Measurements from ENCODE around the gene TDRD6.
"Not testable (repeated sequence)": the region's sequence is repeated elsewhere in the genome, so short reads cannot be mapped to it uniquely, and the experiment has no call there.

Gene TDRD6

DNA sequence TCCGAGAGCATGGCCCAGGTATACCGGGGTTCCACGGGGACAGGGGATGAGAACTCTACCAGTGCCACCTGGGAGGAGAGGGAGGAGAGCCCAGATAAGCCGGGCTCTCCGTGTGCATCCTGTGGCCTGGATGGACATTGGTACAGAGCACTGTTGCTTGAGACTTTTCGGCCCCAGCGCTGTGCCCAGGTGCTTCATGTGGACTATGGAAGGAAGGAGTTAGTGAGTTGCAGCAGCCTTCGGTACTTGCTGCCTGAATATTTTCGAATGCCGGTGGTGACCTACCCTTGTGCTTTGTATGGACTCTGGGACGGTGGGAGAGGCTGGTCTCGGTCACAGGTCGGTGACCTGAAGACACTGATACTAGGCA, 1.3 kb downstream of the TDRD6 start:
- no peak for DNase-seq

DNA sequence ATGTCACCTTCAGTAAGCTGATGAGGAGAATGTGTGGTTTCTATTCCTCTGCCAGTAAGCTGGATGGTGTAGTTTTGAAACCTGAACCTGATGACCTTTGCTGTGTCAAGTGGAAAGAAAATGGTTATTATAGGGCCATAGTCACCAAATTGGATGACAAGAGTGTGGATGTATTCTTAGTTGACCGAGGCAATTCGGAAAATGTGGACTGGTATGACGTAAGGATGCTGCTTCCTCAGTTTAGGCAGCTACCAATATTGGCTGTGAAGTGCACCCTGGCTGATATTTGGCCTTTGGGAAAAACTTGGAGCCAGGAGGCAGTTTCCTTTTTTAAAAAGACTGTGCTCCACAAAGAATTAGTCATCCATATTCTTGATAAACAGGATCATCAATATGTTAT, 2.0 kb downstream of the TDRD6 start:
- no peak for DNase-seq

DNA sequence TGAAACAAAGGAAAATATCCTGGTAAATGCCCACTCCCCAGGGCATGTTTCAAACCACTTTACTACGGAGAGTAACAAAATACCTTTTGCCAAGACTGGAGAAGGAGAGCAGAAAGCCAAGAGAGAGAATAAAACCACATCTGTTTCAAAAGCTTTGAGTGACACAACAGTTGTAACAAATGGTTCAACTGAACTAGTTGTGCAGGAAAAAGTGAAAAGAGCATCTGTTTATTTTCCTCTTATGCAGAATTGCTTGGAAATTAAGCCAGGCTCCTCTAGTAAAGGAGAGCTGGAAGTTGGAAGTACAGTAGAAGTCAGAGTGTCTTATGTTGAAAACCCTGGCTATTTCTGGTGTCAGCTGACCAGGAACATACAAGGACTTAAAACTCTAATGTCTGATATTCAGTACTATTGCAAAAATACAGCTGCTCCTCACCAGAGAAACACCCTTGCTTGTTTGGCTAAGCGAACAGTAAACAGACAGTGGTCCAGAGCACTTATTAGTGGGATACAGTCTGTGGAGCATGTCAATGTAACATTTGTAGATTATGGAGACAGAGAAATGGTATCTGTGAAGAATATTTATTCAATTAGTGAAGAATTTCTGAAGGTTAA, 2.6 kb downstream of the TDRD6 start:
- no peak for DNase-seq

DNA sequence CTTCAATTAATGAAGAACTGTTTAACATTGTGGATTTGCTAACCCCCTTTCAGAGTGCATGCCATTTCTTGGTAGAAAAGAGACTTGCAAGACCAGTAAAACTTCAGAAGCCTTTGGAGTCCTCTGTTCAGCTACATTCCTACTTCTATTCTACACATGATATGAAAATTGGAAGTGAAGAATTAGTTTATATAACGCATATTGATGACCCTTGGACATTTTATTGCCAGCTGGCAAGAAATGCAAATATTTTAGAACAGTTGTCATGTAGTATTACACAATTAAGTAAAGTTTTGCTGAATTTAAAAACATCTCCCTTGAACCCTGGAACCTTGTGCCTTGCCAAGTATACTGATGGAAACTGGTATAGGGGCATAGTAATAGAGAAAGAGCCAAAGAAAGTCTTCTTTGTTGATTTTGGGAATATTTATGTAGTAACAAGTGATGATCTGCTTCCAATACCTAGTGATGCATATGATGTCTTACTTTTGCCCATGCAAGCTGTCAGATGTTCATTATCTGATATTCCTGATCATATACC, 3.3 kb downstream of the TDRD6 start:
- no peak for DNase-seq

DNA sequence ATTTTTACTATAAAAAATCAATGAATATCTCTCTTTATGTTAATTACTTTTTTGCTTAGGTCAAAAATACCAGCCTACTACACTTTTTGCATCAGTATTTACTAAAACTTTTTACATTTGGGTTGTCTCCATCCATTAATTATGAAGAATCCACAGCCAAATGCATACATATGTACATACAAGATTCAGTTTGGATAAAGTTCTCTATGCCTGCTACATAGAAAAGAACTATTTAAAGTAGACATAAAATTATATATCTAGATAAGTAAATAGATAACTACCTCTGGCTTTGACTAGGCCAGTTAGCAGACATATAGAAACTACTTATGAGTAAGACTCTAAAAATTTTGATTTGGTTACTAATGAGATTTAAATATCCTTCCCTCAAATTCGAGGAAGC, 12.3 kb downstream of the TDRD6 start:
- no peak for DNase-seq

- peak; percentile 27 to 36 for DNase-seq
Measured at GRCh38 chr6:46704562-46704961, 16.9 kb downstream of the TDRD6 start.

- DNase-seq: no peak
Measured at GRCh38 chr6:46706464-46706863, 18.8 kb downstream of the TDRD6 start.

DNA sequence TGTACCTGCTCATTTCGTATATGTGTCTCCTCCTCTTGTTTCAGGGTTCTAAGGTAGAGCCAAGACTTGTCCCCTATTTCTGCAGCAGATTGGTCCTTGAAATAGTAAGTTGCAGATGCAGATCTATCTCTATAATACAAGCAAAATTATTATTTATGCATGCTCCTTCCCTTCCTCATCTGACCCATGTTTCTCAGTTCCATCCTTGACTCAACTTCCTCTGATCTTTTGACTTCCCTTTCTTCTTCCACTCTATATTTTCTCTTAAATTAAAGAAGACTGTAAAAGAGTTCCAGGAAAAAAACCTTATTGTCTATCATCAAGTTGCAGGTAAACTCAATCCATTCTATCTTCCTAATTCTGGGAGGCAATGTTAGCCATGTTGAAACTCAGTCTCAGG, 23.8 kb downstream of the TDRD6 start:
- DNase-seq: no peak

DNA sequence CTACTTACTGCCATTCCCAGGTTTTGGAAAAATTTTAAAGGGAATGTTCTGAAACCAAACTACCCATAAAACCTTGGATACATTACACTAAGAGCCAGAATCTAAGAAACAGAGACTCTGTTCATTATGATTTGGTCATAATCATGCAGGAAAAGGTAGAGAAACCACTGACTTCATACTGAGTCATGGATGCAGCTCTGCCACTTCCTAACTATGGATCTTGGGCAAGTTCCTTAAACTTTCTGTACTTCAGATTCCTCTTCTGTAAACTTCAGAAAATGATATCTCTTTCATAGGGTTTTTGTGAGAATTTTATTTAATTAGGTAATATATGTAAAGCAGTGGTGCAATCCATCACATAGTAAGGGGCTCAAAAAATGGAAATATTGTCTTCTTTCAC, 27.5 kb downstream of the TDRD6 start:
- DNase-seq: no peak

GRCh38 chr6:46719099-46719498, 31.4 kb downstream of the TDRD6 start:
- peak in 1 of 2 experiments; percentile 3 for DNase-seq

- DNase-seq: no peak
Measured at GRCh38 chr6:46720401-46720800, 32.7 kb downstream of the TDRD6 start.

DNA sequence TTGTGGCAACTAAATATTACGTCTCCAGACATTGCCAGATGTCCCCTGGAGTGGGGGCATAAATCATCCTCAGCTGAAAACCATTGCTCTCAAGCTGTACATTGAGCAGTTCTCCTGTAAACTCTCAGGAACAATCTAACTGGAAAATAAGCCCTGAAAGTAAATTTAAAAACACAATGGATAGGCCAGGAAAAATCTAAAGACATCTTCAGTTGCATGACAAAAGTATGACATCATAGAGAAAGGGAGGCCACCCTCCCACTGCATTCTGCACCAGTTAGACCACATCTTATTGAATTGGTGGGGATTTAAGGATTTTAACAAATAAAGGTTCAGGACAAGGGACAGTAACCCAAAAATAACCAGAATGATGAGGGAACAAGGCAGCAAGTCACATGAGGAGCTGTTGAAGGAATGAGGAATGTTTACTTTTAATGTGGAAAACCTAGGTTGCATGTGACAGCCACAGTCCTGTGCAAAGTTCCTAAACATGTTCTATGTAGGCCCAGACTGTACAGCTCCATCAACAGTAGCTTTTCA, 42.2 kb downstream of the TDRD6 start:
- no peak for DNase-seq

- no peak for DNase-seq
Measured at GRCh38 chr6:46730921-46731461, 43.3 kb downstream of the TDRD6 start.

GRCh38 chr6:46733341-46733801, 45.7 kb downstream of the TDRD6 start:
- no peak for DNase-seq

- DNase-seq: no peak
Measured at GRCh38 chr6:46734867-46735719, 47.4 kb downstream of the TDRD6 start, which contains the start of gene PLA2G7. Gene PLA2G7 (minus strand): TSS chr6:46735375. CDS start chr6:46722891, 12,484 bp downstream.

DNA sequence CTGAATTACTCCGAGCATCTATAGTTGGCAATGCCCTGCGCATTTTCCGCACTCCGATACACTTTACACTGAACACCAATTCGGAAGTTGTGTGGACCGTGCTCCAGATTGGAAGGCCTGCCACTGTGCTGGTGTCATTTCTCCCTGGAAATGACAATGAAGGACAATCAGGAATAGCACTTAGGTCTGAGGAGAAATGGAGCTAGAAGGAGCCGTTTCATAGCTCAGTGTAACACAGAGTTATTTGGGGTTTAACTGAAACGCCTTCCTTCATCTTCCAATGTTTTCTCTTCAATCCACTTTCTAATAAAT, 48.0 kb downstream of the TDRD6 start:
- no peak for DNase-seq

DNA sequence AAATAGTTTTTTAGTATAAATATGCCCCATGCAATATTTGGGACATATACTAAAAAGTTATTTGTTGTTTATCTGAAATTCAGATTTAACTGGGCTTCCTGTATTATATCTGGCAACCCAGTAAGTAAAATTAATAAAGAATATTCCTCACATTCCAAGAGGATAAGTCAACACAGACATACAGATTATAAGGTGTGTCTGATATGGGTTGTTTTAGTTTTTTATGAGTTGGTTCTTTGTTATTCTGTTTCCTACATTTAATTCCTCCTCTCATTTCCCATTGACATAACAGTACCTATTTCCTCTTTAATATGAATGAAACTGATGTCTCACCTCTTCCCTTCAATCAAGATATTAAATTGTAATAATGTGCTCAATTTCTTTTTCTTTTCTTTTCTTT, 49.2 kb downstream of the TDRD6 start:
- DNase-seq: no peak

DNA sequence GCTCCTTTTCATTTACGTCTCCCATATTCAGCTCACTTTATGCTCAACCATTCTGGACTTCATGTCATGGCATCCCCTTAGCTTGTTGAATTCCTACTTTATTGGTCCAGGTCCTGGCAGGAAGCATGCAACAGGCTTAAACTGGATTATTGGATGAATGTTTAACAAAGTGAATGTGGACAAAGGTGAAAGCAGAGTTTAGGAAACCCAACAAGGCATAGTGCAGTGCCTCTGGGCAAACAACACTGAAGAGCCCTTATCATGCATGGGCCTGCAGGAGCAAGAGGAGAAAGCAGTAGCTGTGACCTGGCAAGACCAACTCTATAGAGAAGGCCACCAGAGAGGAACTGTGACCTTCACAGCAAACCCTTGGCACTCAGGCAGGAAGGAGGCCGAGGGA, 53.8 kb downstream of the TDRD6 start:
- DNase-seq: no peak

DNA sequence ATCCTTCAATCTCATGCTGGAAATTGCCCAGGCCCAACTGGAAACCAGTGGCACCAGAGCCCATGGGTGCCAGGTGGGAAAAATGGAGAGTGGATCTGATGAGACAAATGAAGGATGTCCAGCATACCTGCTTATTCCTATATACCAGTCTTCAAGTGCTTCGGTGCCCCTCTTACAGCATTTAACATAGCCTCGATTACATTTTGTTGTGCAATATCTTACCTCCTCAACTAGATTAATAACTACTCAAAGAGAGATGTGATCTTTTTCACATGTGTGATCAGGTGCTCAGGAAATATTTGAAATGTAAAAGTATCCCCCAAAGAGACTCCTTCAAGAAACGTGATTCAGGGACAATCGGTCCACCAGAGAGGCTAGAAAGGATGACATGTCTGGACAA, 54.2 kb downstream of the TDRD6 start:
- no peak for DNase-seq

DNA sequence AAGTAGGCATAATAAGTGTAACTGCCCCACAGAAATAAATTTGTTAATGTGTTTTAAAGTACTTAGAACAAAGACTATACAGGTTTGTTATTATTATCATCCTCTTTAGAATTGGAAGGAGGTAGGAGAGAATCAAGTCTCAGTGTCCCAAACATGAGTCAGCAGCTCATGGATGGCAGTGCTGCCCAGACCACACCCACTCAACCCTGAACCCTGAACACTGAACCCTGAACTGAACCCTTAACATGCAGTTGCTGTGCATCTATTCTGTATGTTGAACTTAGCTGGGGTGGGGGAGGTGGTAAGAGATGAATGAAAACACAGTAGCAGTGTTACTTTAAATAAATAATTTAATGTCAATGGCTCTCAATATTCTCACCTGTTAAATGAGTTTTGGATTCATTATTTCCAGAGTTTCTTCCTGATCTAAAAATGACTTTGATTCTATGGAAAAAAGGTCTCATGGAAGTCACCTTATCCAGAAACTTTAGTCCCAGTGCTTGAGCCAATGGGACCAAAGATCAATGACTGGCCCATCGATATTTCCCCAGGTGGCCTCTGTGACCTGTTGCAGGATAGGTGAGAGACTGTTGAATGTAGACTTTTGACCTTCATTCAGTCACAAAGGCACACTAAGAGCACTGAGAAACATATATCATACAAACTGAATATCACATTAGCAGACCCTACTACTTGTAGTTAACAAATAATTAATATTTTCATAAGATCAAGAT, 55.9 kb downstream of the TDRD6 start:
- no peak for DNase-seq

GRCh38 chr6:46744159-46744725, 56.6 kb downstream of the TDRD6 start:
- not testable (repeated sequence) for DNase-seq

DNA sequence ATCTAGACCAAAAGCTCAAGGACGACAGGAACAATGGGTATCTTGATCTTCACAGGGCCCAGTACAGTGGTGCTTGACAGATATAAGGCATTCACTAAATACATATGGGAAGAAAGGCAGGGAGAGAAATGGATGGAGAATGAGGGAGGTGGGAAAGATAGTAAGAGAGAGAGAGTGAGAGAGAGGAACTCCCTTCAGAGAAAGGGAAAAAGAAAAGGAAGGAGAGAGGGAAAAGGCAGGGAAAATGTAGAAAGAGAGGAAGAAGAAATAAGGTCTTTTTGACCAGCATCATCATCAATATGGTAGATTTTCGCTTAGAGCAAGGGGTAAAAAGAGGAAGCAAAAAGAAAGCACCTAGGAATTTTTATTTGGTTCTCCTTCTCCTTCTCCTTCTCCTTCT, 58.3 kb downstream of the TDRD6 start:
- DNase-seq: no peak

- DNase-seq: no peak
Measured at GRCh38 chr6:46746696-46747095, 59.0 kb downstream of the TDRD6 start, which contains the start of gene ANKRD66. Gene ANKRD66 (plus strand): TSS chr6:46746933. CDS start chr6:46751949, 5,016 bp downstream.

All from SHP77 (cell line).